RPMI7951 (cell line): ENCODE data around the gene KCNMB2. TPM values are rescaled to one million over a fixed set of nuclear protein-coding genes. Genes with fewer than 3 reads are reported as not detected.
A peak's percentile ranks its signal among the peaks of the same experiment; 100 is the strongest.

Source experiments
- DNase-seq: peaks from one replicate; pipeline ENCODE4 v3.0.0-alpha.2; 2012; ENCODE audit warnings: low read depth
- total RNA-seq: library from RNA; depleted of rRNA; stranded (reverse); fragments of >200 nt; shearing (Covaris generic); gene quantifications from 2 replicates; pipeline ENCODE4 v1.2.3, GENCODE V29; 2014

Gene KCNMB2
- total RNA-seq, 1 experiment from 2014 or later: 27.4 TPM

DNA sequence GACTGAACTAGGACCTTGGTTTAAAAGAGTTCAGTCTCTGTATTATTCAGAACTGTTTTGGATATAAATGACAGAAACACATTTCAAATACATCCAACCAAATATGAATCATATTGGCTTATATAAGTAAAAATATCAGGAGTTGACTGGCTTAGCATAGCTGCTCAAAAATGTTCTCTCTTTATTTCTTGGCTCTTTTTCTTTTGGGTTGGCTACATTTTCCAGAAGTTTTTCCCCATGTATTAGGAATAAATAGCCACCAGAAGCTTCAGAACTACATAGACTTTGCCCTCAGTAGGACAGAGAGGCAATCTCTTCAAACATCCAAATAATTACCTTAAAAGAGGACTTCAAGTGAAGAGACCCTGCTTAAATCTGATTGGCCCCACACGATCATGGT is 32.7 kb downstream of the KCNMB2 start:
- DNase-seq: no peak

DNA sequence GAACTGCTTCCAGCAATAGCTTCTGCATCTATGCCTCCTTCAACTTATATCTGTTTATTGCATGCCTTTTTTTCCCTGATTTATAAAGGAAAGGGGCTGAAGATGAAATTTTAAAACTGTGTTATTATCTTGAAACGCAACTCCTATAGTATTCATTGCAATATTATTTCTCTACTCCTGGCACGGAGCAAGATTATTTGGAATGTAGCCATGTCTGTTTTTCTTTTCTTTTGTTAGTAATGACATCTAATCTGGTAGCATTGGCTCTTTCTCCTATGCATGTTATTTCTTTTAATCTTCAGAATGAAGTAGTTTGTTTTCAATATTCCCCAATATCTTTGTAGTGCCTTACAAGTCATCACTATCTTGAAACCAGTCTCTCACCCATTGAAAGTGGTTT is 33.6 kb downstream of the KCNMB2 start:
- DNase-seq: no peak

DNA sequence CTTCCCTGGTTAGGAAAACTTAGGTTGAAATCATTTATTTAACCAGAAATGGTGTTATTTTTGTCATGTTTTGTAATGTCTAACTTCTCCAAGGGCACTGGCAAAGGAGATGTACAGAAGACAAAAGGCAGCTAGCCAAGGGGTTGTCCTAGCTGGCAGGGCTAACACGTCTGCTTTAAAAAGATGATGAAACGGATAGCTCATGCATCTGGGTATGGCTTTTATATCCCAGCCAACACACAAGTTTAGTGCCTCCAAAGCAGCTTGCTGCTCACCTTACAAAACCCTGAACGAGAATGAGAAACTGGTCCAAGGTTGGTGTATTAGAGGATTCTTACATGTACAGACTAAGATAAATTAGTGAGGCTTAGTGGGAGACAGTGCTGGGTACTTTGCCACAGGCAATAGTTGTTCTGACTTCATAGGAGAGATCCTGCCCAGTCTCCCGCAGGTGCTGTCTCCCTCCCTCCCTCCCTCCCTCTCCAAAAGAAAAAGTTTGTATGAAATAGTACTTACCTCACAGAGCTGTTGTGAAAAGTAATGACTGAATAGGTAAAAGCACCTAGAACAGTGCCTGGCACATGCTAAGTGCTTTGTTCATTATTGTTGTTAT is 47.8 kb downstream of the KCNMB2 start:
- DNase-seq: no peak

DNA sequence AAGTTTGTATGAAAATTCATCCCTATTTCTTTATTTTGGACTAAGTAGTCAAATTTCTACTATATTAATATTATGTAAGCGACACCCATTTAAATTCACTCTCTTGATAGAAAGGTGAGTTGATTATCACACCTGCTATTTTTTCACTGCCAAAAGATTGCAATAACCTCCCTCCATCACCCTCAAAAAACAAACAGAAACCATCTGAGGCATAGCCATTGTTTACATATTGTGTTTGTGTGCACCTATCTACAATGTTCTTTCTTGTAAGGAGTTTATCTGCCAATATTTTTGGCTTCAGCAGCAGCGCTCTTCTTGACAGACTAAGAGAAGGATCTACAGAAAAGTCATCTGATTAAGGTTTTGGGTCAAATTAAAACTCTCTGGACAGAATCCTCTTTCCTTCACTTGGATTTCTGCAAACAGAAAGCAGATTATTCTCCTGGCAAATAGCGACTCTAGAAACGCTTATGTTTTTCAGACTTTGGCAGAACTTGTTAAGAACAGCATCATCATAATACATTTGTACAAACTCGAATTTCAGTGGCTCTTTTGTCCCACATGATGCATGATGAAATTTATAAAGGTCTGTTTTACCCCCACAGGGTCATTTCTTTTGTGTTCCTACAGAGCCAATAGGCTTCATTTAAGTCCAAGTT is 48.6 kb downstream of the KCNMB2 start:
- DNase-seq: no peak

DNA sequence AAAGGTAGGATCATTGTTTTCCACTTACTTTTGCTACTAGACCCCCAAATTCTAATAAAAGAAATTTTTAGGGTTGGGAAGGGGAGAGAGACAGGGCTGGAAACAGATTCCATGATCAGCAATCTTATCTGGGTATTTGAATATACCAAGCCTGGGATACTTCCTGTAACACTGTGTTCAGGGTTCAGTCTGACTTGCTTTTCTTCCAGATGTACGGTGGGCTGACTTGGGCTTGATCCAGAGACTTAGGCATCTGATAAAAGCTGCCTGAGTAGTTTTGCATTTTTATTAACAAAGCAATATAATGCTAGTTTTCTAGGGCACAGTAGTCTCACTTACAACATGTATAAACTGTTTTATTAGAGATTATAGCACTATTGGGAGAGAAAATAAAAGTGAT is 49.2 kb downstream of the KCNMB2 start:
- DNase-seq: no peak

DNA sequence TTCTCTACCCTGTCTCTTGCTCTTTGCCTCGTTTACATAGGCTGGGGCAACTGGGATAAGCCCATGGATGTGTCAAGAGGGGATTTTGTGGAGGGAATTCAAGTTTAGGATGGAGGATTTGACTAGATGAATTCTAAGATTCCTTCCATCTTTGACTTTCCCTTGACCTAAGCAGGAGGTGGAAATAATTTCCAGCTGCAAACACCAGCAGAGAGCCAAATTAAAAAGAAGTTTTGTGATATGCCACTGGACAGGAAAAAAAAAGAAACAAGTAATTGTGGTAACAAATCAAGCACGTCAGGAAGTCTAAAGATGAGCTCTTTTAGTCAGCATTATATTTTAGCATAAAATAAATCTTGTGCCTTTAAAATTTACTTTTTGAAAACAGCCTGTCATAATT is 49.8 kb downstream of the KCNMB2 start:
- DNase-seq: no peak

DNA sequence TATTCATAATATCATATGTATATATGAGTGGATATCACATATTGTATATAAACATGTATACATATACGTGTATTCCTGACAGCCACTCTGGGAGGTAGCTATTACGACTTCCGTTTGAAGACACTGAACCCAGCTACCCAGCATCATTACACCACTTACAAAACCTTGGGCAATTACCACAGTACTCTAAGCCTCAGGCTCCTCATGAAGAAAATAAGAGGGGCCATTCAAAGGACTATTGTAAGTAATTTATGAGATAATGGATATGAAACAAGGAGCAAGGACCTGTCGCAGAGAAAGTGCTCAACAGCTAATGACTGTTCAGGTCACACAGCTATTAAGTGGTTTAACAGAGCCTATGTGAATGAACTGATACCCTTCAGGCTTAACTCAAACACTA is 52.4 kb downstream of the KCNMB2 start:
- DNase-seq: no peak

DNA sequence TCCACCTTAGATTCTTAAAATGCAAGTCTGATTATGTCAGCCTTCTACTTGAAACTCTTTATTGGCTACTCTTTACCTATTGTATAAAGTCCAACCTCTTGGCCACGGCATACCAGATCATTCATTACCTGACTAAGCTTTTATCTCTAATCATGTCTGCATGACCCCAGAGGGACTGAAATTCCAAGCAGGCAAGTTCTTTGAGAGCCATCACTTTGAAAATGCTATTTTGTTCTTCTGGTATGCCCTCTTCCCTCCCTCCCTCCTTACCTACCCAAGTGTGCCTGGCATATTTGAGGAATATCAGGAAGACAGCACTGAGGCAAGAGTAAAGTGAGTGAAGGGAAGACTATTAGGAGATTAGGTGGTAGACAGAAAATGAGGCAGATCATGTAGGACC is 57.5 kb downstream of the KCNMB2 start:
- DNase-seq: no peak

DNA sequence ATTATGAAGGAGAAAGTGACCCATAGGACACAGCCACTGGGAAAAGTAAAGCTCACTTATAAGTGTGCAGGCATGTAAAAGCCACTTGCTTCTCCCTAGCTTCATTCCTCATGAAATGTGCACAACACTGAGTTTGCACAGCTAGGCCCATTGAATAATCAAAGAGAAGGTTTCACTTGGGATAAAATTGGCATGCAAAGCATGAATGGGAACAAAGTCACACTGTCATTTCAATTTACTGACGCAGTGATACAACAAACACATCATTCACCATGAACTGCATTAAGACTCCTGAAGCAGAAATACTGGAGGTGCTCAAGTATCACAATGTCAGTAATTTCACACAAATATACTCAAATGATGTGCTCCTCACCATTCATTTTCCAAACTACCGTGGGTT is 61.1 kb downstream of the KCNMB2 start:
- no peak for DNase-seq

DNA sequence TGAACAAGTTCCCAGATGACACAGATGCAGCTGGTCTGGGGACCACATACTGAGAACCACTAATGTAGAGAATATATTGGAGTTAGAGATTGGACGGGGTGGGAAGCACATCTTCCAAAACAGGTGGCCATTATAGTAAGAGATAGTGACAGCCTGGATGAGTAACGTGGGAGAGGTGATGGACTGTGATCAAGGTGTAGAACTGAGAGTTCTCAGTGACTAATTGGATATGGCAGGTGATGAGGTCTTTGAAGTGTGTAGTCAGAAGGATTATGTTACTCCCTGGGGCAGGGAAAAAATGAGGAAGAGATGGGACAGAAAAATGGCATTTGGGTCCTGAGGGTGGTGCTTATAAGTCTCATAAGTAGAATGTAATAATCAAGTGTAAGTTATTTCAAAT is 66.6 kb downstream of the KCNMB2 start:
- no peak for DNase-seq

DNA sequence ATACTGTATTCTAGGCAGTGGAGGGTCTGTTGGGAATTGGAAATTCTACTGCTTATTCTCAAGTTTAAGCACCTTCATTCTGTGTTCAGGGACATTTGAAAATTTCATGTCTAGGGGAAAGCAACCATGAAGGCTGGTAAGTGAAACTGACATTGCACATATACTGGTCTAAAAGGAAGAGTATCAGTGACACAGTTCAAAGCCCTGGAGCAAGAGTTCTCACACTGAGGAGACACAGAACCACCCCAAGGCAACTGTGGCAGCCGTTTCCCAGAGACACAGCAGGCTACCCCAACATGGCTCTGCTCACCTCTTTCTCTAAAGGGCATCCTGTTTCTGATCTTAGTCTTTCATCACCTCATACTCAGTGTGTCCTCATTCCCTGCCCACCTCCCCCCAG is 67.5 kb downstream of the KCNMB2 start:
- no peak for DNase-seq

DNA sequence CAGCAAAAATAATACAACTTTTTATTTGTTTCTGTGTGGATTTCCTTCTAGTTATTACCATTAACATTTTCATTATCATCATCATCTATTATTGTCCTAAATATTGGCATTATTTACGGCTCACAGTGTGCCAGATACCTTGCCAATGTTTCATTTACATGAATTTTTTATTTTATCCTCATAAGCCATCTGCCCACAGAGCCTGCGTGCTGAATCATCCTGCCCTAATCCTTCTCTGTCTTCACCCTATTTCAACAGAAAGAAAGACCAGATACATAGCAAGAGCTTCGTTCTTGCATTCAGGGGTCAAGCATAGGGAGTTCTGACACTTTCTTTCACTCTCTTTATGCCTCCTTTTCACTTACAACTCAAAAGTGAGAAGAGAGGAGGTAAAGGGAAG is 82.0 kb downstream of the KCNMB2 start:
- DNase-seq: peak; percentile 54

DNA sequence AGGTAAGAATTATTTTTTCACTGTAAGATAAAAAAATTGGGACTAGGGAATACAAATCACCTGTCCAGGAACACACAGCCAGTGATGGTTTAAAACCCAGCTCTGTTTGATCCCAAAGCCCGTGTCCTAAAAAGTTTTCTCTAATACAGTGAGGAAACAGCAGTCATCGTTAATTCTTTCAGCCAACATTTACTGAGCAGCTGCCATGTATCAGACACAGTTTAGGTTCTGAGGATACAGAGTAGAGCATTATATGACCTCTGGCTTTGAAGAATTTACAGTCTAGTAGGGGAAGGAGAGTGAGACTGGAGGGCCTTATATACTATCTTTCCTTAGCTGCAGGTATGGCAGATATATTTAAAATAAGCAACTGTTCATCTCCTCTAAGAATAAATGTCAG is 82.7 kb downstream of the KCNMB2 start:
- DNase-seq: no peak

DNA sequence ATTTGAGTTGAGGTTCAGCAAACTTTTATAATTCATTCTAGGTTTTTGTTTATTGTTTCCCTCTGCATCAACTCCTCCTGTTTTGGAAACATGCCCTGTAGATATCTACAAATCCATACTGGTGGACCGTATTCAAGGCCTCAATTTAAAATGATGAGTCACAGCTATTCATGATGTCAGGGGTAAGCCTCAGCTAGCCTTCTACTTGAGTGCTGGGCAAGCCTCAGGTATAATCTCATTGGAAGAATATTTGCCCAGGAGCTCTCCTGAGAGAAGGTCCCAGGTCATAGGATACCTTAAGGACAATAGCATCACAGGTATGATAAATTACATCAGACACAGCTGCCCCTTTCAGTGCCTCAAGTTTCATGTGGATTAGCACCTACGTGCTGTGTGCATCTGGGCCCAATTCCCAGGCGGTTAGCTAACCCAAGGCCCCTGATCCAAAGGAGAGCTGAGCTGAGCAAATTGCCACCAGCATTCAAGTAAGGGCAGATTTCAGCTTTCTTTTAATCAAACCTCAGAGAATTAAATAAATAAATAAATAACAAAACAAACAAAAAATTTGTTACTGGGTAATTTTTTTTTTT is 87.5 kb downstream of the KCNMB2 start:
- no peak for DNase-seq

DNA sequence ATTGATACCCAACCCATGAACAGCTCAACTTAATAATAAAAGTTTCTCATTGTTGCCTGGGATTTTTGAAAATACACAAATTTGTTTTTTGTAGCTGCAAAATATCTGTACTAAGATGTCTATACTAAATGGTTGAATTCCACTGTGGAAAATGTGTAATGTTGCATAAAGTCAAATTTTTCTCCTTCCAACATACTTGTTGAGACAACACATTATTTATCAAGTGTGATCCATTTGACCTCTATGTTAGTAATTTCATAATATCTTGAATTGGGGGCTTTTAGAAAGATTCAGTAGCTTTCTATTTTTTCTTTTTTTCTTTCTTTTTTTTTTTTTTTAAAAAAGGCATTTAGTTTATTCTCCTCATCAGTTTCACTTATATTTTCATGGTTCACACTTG is 88.0 kb downstream of the KCNMB2 start:
- DNase-seq: no peak

DNA sequence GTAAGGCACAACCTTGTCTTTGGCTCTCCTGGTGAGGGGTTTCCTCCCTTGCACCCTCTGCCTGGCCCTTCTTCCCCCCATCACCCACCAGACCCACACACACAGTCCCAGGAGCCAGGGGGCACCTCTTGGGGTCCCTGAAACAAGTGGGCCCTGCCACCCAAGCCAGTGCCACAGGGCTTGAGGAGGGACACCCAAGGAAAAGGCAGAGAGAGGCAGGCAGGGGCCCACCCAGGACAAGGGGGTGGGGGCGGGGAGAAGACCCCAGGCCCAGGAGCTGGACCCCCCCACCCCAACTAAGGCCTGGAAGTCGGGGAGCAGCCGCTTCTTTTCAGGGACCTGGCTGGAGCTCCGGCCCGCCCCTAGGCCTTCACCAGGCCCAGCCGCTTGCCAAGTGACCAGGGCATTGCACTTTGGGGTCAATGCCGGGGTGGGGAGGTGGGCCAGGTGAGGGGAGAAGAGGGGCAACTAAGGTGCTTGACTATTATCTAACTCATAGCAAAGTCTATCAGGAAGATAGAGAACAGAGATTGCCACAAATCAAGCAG is 88.9 kb downstream of the KCNMB2 start:
- no peak for DNase-seq

DNA sequence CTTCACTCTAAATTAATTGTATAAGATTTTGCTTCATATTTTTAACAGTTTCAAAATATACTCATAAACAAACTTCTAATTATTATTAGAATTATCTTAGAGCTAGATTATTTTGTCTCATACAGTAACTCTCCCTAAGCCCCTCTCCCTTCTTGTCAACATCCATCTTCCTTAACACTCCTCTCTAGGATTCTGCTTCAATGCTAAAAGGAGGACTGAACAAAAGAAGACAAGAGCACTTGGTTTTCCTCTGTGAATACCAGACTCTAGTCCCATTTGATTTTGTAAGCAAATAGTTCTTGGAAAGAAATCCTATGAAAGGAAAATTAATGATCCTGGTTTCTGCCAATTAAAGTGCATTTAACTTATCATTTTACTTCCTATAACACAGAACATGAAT is 91.8 kb downstream of the KCNMB2 start:
- DNase-seq: no peak

DNA sequence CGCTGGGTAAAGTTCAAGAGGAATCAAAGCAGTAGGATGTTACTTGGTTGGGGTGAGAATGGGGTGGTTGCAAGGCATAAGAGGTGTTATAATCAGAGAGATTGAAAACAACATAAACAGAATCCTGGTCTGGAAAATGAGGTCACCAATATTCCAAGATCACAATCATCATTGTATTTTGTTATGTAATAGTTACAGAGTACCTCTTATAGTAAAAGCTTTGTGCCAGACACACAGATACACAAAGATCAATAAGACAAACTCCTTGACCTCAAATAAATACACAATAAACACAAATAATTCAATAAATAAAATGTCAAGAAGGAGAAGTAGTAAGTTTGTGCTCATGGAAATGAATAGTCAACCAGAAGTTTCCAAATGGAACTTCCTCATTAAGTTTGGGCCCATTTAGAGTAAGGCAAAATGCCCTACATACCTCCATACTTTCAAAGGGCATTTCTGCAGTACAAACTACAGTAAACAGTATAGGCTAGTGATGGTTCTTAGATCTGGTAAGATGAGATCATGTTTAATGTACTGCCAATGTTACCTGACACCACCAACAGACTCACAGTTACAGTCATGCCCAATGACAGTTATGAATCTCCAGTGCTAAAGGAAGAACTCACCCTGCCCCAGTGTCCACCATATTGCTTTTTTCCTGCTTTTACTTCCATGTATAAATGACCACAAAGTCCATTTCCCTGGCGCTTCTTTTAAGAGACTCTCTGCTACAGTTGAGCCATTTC is 93.4 kb downstream of the KCNMB2 start:
- peak; percentile 14 for DNase-seq

DNA sequence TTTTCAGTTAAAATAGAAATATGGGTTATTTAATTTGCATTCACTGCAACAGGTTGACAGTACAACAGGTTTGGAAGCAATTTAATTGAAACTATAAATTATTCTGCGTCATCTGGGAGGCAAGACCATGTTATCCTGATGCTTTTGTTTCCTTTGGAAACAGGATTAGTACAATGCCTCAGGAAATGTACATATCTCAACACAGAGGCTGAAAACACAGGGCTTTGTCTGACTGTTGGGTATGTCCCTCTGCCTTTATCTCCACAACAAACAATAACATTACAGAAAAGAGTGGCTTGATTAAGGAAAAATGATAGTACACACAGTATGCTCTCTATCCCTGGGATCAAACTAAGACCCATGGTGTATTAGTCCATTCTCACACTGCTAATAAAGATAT is 95.7 kb downstream of the KCNMB2 start:
- DNase-seq: no peak

DNA sequence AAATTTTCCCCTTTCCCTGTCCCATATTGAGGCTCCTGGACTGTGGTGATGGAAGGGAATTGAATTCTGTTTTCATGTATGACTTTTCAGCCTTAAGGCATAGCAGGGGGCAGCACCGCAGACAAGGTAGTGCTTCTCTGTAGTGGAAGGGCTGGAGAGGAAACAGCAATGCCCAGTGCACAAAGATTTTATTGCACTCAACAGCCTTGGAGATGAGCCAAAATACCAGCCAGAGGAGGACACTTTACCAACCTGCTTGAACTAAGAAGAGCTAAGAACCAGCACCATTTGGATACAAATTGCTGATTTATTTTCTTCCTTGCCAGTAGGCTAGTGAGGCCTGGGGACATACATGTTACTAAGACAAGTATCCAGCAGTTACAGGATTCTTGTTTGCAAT is 98.7 kb downstream of the KCNMB2 start:
- DNase-seq: no peak

DNA sequence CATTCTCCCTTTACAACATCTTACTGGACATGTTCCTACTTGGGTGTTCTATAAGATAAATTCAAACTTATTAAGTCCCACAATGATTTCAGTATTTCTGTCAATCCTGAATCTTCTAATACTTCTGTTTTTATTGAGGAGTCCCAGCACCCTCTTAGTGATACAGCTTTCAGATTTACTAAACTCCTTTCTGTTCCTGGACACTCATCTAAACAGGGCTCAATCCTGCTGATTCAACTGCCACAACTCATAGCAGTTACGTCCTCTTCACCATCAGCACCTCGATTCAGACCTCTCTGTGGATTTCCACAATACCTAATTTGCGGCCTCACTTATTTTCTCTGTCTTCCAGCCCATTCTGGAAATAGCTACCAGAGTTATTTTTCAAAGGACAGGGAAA is 101.6 kb downstream of the KCNMB2 start:
- no peak for DNase-seq

DNA sequence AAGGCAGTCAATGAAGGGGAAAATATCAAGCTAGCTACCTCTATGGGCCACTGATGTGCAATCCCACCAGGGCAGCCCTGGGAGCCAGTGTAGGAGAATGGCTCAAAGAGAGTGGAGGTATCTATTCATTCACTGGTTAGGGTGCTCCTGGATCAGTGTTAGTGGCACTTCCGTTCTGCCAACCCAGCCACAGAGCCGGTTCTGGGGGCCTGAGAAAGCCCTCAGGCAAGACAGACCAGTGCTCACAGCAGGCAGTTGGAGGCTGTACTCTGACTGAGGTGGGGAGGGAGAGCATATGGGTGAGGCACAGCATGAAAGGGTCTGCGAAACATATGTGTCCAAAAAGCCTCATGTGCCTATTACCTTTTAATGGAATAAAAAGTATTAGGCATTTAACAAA is 109.3 kb downstream of the KCNMB2 start:
- DNase-seq: no peak
